Stimulated activated CD4-positive, alpha-beta T cell treated with anti-CD3 and anti-CD28 coated beads, Interleukin-2, amount 100 ng/mL, for 48 hours (primary cell): ENCODE results near the gene SNAP47.

Experiments
- DNase-seq, 2 donors: peaks; one replicate each; pipeline ENCODE4 v3.0.0-alpha.2; 2020

SNAP47 gene

DNA sequence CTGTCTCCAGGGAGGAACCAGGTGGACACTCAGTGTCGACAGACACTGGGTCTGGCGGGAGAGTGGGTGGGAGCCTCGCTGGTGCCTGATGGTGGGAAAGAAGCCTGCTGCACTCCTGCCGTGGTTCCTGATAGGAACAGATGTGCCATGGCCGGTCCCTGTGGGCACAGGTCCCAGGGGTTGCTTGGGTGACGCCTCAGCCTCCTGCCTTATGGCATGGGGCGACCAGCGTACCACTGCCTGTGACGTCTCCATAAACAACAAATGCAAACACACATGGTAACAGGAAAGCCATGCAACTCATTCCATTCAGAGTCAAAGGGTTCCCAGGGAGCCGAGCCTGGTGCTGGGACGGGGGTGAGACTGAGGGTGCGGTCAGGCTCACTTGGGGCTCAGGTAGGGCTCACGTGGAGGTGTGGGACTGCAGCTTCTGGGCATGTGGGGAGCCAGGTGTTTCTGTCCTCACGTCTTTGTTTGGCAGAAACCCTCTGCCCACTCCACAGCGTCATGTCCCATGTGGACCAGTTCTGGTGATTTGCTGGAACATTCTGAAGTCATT lies 34.8 kb downstream of the SNAP47 start:
- no peak for DNase-seq

DNA sequence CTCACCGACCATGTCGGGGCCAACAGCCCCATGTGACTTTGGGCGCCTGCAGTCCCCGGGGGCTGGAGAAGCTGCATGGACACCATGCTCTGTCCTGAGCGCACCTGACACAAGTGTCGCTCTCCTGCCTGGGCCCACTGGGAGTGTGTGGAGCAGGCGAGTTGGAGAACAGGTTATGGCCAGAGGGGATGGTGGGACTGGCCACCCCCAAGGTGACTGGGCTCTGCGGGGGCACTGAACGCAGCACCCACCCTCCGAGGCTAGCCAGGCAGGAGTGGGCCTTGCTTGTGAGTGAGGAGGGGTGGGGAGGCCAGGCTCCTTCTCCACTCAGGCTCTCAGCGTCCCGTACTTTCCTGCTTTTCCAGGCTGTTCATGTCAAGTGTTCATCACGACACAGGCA lies 35.6 kb downstream of the SNAP47 start:
- DNase-seq = no peak

GRCh38 chr1:227771326-227771725 lies 36.1 kb downstream of the SNAP47 start:
- DNase-seq = no peak

DNA sequence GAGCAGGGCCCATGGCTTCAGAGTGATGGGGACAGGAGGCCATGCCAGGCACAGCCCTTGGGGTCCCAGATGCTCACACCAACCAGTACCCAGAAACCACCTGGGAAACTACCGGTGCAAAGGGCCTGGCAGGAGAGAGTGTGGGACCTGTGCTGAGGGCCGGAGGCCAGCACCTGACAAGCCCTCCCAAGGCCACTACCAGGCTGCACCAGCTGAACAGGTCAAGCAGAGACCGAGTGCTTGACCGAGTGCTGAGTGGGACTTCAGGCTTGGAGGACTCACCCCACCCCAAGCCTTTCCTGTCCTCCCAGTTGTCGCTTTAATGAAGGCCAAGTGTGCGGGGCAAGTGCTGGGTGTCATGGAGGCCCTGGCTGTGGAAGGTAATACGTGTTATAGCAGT lies 36.5 kb downstream of the SNAP47 start:
- no peak for DNase-seq

GRCh38 chr1:227773558-227773957 lies 38.3 kb downstream of the SNAP47 start:
- no peak for DNase-seq

GRCh38 chr1:227774051-227774731 lies 39.0 kb downstream of the SNAP47 start:
- DNase-seq = no peak

- no peak for DNase-seq
Observed at GRCh38 chr1:227774821-227775661, 39.8 kb downstream of the SNAP47 start.

DNA sequence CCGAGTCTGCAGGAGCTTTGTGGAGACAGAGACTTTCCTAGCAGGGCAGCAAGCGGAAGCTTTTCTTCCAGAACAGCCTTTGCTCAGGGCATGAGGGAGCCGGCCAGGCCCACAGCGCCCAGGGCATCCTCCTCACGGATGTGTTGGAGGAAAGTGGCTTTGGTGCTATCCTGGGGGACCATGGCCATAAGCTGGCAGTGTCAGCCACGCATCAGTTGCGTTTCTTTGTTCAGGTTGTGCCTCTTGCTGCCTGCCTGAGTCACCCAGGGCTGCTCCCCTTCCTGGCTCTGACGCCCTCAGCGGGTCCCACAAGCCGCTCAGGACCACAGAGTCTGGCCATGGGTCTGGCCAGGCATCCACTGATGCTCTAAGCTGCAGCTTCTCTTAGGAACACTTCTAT lies 40.6 kb downstream of the SNAP47 start:
- no peak for DNase-seq

GRCh38 chr1:227776331-227776771 lies 41.1 kb downstream of the SNAP47 start:
- DNase-seq = no peak

DNA sequence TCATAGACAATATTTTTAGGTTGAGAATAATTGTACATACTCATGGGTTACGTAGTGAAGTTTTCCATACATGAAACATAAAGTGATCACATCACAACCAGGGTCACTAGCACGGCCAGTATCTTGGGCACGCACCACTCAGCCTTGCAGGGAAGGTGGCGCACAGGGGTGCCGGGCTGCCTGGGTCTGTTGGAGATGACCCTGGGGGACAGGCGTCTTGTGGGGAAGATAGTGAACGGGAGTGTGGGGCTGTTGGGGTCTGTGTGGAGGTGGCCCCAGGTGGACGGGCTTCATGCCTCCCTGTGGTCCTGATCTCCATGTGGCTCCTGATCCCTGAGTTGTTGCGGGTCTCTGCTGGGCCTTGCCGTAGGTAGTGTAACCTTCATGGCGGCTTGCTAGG lies 41.9 kb downstream of the SNAP47 start:
- DNase-seq = no peak

DNA sequence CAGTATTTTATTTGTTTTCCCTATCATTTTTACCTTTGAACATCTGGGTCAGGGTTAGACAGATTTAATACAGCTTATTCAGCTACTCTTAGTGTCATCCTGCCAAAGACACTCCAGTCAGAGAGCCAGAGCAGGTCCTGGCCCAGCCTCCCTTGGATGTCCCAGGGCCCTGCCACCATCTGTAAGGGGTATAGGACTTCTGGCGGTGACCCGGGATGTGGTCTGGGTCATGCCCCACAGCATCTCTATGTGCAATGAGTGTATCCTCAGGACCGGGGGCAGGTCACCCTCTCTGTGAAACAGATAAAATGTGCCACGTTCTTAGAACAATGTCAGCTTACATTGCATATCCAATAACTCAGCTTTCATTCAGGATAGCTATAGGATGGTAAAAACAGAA lies 42.4 kb downstream of the SNAP47 start:
- no peak for DNase-seq

DNA sequence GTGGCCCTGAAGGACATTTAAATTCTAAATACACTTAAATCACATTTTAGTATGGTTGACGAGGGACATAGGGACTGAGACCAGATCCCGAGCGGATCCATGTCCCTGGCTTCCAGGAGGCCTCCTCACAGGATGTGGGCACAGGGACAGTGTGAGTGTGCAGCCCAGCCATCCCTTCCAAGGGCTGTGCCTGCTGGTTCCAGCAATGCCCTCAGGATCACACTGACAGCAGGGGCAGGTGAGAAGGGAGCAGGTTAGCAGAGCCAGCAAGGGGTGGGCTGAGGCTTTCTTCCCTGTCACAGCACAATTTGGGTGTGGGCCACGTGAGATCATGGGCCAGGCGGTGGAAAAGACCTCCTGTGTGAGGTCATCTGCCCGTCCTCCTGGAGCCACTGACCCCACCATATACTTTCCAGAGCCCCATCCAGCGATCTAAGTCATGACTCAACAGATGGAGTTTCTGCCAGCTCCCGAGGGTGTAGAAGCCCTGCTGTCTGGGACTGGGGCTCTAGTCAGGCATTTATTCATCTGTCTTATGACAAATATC lies 43.2 kb downstream of the SNAP47 start:
- DNase-seq = no peak

DNA sequence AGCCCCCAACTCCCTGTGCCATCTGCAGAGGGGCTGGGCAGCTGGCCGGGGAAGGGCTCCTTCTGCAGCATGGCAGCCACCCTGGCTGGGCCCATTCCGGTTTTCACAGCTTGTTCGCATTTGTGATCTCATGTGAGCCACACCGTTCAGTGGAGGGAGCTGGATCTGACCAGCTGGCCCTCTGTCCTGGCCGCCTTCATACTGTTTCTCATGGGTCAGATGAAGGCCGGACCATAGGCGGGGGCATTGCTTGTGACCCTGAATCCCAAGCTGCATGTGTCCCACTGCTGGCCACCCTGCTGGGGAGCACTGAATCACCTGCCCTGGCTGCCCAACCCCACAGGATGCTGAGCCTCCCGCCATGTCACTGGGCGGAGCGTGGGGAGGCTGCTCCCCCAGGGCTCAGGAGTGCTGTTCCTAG lies 43.8 kb downstream of the SNAP47 start:
- no peak for DNase-seq

DNA sequence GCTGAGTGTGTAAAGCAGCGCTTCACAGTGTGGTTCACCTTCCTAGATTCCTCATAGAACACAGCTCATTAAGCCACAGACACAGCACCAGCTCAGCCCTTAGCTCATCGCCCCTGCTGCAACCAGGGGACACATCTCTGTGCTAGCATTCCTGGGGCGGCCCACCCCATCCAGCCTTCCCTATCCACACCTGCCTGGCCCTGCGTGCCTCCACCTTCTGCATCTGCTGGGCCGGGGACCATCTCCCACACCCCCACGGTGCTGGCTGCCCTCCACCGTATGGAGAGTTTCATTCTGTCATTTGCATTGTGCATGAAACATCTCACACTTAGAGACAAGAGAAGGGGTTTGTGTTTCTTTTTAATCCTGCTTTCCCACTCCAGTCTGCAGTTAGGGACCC lies 44.5 kb downstream of the SNAP47 start:
- DNase-seq = no peak

GRCh38 chr1:227780101-227781044 lies 45.1 kb downstream of the SNAP47 start:
- no peak for DNase-seq

DNA sequence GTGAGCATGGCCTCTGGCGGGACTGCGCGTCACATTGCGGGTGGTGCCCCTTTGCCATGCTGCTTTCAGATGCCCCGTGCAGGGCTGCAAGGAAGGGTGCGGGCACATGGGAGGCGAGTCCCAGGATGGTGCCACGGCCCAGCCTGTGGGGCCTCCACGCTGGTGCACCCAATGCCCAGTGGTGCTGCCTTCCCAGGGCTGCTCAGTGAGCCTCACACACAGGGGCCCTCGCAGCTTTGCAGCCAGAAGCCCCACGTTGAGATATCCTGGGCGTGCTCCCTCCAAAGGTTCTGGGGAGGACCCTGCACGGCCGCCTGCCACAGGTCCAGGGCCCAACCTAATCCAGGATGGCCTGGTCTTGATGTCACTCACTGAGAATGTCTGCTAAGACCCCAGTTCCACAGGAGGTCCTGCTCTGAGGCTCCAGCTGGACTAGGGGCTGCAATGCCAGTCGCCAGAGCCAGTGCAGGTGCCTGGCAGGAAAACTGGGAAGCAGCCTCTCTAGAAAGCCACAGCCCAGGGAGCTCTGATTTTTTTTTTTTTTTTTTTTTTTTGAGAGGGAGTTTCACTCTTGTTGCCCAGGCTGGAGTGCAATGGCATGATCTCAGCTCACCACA lies 46.2 kb downstream of the SNAP47 start:
- DNase-seq = no peak

GRCh38 chr1:227782226-227782625 lies 47.0 kb downstream of the SNAP47 start:
- no peak for DNase-seq

- no peak for DNase-seq
Observed at GRCh38 chr1:227785094-227785804, 50.0 kb downstream of the SNAP47 start.

GRCh38 chr1:227785805-227786671 lies 50.8 kb downstream of the SNAP47 start:
- DNase-seq = no peak
